OCI-M1 (cell line): Measurements from ENCODE around the gene HACL1.
A peak's percentile ranks its signal among the peaks of the same experiment; 100 is the strongest.

Experiments used
- DNase-seq: peaks from one replicate; lab custom pipeline; 2025; lab: John Stamatoyannopoulos, UW

Gene HACL1

DNA sequence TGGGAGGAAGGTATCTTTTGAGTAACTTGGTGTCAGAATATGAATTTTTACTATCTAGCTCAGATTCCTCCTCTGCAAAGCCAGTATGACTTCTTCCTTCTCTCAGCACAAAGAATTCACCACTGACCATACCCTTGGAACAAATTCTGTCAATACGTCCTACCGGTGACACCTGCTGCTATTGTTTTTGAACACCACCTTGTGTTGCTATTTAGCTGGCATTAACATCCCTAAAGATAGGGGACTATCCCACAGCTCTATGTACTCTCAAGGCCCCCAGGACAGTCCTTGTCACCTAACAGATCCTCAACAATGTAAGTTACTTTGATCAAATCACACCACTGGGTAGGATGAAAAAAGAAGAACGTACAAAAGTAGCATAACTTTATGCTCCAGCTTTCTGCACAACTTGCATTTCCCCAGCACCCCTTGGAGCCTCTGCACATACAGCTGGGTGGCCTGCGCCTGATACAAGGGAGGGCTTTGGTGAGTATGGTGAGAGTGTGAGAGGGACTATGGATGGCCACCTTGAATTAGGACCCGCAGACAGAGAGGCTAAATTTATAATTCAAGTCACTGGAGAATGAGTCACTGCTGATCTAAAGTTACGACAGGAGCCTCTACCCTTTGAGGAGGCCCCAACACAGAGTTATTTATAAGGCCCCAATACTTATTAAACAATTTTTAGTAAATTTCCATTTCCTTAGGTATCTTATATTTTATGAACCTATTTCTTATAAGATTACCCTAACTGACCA, 77.5 kb downstream of the HACL1 start:
- DNase-seq, result no peak

DNA sequence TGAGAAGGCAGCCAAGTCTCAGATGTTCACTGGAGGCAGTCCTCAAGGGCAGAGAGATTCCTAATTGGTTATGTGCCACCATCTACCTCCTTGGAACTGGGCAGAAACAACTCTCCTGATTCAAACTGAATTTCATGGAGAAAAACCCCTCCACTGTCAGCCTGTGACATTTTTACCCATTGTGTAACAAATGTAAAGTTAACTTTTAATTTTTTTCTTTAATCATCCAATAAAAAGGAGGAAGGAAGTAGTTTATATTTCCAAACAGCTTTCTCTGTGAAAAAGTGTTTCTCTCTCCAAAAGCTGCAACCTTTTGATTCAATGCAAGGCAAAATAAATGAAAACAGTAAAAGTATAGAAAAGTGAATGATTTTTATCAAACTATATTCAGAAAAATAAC, 79.4 kb downstream of the HACL1 start:
- DNase-seq, result peak; percentile 20

DNA sequence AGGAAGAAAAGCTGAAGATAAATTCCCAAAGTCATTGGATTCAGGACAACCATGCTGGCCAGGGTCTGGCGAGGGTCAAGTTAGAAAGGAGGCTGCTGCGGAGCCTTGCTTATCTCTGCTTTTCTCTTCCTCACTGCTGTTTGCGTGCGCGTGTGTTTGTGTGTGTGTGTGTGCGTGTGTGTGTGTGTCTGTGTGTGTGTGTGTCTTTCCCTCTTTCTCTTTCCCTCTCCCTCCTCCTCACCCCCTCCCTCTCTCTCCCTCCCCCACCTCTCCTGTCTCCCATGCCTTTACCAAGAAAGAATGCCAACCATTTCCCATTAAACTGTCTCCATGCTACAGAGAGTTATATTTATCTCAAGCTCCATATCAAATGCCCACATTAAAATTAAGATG, 79.8 kb downstream of the HACL1 start, which contains the start of gene COLQ:
Gene COLQ, minus strand, starts transcription at position 134 of the 393 bp plus-strand sequence. Its CDS starts 81 bp downstream, at position 53.
- DNase-seq, result peak; percentile 65

- peak; percentile 53 for DNase-seq
Measured at GRCh38 chr3:15520804-15521572, 80.4 kb downstream of the HACL1 start.

- DNase-seq, result peak; percentile 54
Measured at GRCh38 chr3:15520185-15520584, 81.2 kb downstream of the HACL1 start.

GRCh38 chr3:15519096-15519495, 82.3 kb downstream of the HACL1 start:
- DNase-seq, result no peak

- no peak for DNase-seq
Measured at GRCh38 chr3:15514663-15515340, 86.6 kb downstream of the HACL1 start.

- no peak for DNase-seq
Measured at GRCh38 chr3:15513810-15514662, 87.3 kb downstream of the HACL1 start.

DNA sequence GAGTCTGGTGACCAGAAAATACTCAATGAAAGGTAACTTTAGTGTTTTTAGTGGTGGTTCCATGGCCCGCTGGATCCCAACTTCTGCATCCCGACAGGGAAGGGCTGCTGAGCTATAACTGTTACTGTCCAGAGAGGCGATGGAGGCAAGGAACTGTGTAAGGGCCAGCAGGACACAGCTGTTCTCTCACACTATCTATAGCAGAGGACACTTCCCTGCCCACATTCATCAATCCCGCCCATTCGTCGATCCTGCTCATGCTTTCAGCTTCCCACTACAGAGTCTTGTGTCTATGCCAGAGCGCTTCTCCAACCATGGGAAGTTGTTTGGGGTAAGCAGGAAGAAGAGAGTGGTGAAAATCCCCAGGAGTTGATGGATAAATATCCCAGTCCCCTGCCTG, 88.3 kb downstream of the HACL1 start:
- no peak for DNase-seq

GRCh38 chr3:15512166-15512565, 89.2 kb downstream of the HACL1 start:
- DNase-seq, result no peak

DNA sequence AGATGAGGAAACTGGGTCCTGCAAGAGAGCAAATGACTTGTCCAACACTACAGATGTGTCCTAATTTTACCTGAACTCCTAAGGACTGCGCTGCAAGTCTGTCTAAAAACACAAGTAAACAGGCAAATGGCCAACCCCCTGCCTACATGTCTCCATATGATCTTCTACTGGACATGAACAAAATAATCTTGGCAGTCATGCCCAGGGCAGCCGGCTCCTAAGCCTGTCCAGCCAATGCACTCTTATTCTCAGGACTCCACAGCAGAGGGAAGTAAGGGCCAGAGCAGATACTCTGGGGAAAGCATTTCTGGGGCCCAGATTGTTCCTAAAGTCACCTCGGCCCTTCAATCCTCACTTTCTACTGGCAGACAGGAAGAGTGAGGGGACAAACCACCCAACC, 90.2 kb downstream of the HACL1 start:
- no peak for DNase-seq
